ENCODE data around the gene HOXB8.

Gene HOXB8

GRCh38 chr17:48593126-48593829, 21.8 kb downstream of the HOXB8 start, which contains the start of gene HOXB5:
Gene HOXB5, minus strand, starts transcription at chr17:48593779. Its CDS starts 97 bp downstream, at chr17:48593682.
- Histone ChIP-seq H3K27me3 (ENCODE audit: insufficient read depth, low read length) (no peaks in the 10 kb centered on the region), H3K9me2 (ENCODE audit: low read depth, low read length) (no peaks in the 10 kb centered on the region), H3K9ac (ENCODE audit: low read length) (no peak within 1 kb of the TSS), H3K36me3 (ENCODE audit: insufficient read depth, low read length) (no peaks in the 10 kb centered on the region), H2AFZ (ENCODE audit: low read length) (no peak within 1 kb of the TSS), H3K27ac (ENCODE audit: low read depth, low read length, poor library complexity, severe bottlenecking) (no peak within 1 kb of the TSS), H3K9me3 (ENCODE audit: low read length) (no peaks in the 10 kb centered on the region), H4K20me1 (ENCODE audit: insufficient read depth, low read length) (no peaks in the 10 kb centered on the region), H3K4me3 (ENCODE audit: low read depth, low read length, poor library complexity, severe bottlenecking) (no peak within 1 kb of the TSS), H3K4me2 (ENCODE audit: low read length) (no peak within 1 kb of the TSS), H3K4me1 (ENCODE audit: insufficient read depth, low read length, severe bottlenecking) (no peaks in the 10 kb centered on the region), H3F3A (ENCODE audit: insufficient read depth, low read length) (no peaks in the 10 kb centered on the region), H3K79me2 (ENCODE audit: insufficient read depth, low read length) (no peaks in the 10 kb centered on the region)
- no peak for TF ChIP-seq CTCF (IDR thresholded peaks at IDR 0.05; ENCODE audit: low read length)
- TF ChIP-seq EZH2 (IDR thresholded peaks at IDR 0.05; ENCODE audit: borderline replicate concordance, low read length) = no peak

- Histone ChIP-seq H4K20me1 (ENCODE audit: insufficient read depth, low read length) (no peaks in the 10 kb centered on the region), H3F3A (ENCODE audit: insufficient read depth, low read length) (no peaks in the 10 kb centered on the region), H3K4me1 (ENCODE audit: insufficient read depth, low read length, severe bottlenecking) (no peaks in the 10 kb centered on the region), H3K9ac (ENCODE audit: low read length) (no peak overlapping the region), H3K27ac (ENCODE audit: low read depth, low read length, poor library complexity, severe bottlenecking) (no peak overlapping the region), H3K9me2 (ENCODE audit: low read depth, low read length) (no peaks in the 10 kb centered on the region), H3K4me3 (ENCODE audit: low read depth, low read length, poor library complexity, severe bottlenecking) (no peak overlapping the region), H3K36me3 (ENCODE audit: insufficient read depth, low read length) (no peaks in the 10 kb centered on the region), H3K27me3 (ENCODE audit: insufficient read depth, low read length) (no peaks in the 10 kb centered on the region), H3K79me2 (ENCODE audit: insufficient read depth, low read length) (no peaks in the 10 kb centered on the region), H2AFZ (ENCODE audit: low read length) (no peak overlapping the region), H3K4me2 (ENCODE audit: low read length) (no peak overlapping the region), H3K9me3 (ENCODE audit: low read length) (no peaks in the 10 kb centered on the region)
- TF ChIP-seq CTCF (IDR thresholded peaks at IDR 0.05; ENCODE audit: low read length) = no peak
- no peak for TF ChIP-seq EZH2 (IDR thresholded peaks at IDR 0.05; ENCODE audit: borderline replicate concordance, low read length)
Measured at GRCh38 chr17:48592577-48592976, 22.5 kb downstream of the HOXB8 start.

GRCh38 chr17:48592057-48592514, 23.0 kb downstream of the HOXB8 start:
- H3K36me3 ChIP-seq (ENCODE audit: insufficient read depth, low read length) = no peaks in the 10 kb centered on the region
- no peaks in the 10 kb centered on the region for H3K79me2 ChIP-seq (ENCODE audit: insufficient read depth, low read length)
- H3K27me3 ChIP-seq (ENCODE audit: insufficient read depth, low read length) = no peaks in the 10 kb centered on the region
- H3K27ac ChIP-seq (ENCODE audit: low read depth, low read length, poor library complexity, severe bottlenecking) = no peak overlapping the region
- no peak overlapping the region for H3K9ac ChIP-seq (ENCODE audit: low read length)
- H3K9me2 ChIP-seq (ENCODE audit: low read depth, low read length) = no peaks in the 10 kb centered on the region
- H3K4me1 ChIP-seq (ENCODE audit: insufficient read depth, low read length, severe bottlenecking) = no peaks in the 10 kb centered on the region
- H4K20me1 ChIP-seq (ENCODE audit: insufficient read depth, low read length) = no peaks in the 10 kb centered on the region
- H3K4me3 ChIP-seq (ENCODE audit: low read depth, low read length, poor library complexity, severe bottlenecking) = no peak overlapping the region
- TF ChIP-seq CTCF (IDR thresholded peaks at IDR 0.05; ENCODE audit: low read length) (no peak), EZH2 (IDR thresholded peaks at IDR 0.05; ENCODE audit: borderline replicate concordance, low read length) (no peak)
- H3F3A ChIP-seq (ENCODE audit: insufficient read depth, low read length) = no peaks in the 10 kb centered on the region
- no peak overlapping the region for H2AFZ ChIP-seq (ENCODE audit: low read length)
- no peaks in the 10 kb centered on the region for H3K9me3 ChIP-seq (ENCODE audit: low read length)
- no peak overlapping the region for H3K4me2 ChIP-seq (ENCODE audit: low read length)

Data from OCI-LY1 (cell line).